Forelimb muscle (tissue), 1 donor: Measurements from ENCODE around the gene CD200. TPM values are rescaled to one million over a fixed set of nuclear protein-coding genes. Genes with fewer than 3 reads are reported as not detected.
"Not testable (repeated sequence)": the region's sequence is repeated elsewhere in the genome, so short reads cannot be mapped to it uniquely, and the experiment has no call there.

Source experiments
- DNase-seq: peaks from one replicate; pipeline ENCODE4 v3.0.0-alpha.2; 2013; ENCODE audit warnings: low read depth
- polyA plus RNA-seq: library from polyadenylated mRNA; unstranded; fragments of 120-200 nt; gene quantifications from one replicate; pipeline ENCODE4 v1.2.1, GENCODE V29; 2013; ENCODE audit not compliant: insufficient read length

Gene CD200
- polyA plus RNA-seq, 1 donor = 11.0 TPM

- no peak for DNase-seq
Observed at GRCh38 chr3:112388972-112389371, 56.0 kb downstream of the CD200 start.

DNA sequence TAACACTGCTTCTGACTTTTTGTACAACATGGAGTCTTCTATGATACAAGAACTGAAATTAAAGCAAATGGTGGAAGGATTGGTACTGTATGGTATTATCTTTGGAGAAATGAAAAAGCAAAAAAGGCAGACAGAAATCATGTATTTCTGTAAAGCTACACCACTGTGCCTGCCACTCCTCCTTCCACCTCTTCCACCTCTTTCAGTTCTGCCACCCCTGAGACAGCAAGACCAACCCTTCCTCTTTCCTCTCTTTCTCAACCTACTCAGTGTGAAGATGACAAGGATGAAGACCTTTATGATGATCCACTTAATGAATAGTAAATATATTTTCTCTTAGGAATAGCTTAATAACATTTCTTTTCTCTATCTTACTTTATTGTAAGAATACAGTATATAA is 57.0 kb downstream of the CD200 start:
- no peak for DNase-seq

GRCh38 chr3:112390783-112391641 is 58.1 kb downstream of the CD200 start:
- DNase-seq = peak; percentile 85

DNA sequence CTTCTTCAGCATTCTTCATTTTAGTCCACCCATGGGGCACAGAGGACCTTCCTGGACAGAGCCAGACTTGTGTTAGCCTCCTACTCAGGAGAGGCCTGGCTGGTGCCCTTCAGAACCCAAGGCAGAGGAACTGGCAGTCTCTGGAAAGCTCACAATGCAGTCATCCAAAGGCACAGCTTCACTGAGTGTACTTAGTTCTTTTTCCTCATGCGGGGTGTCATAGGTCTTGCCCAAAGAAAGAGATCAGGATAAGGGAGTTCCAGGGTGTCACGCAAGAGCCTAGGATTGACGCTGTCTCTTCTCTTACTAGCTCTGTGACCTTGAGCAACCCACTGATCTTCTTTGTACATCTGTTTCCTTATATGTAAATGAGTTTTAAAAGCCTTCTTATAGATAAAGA is 58.7 kb downstream of the CD200 start:
- DNase-seq = no peak

- no peak for DNase-seq
Observed at GRCh38 chr3:112392393-112393359, 59.7 kb downstream of the CD200 start.

DNA sequence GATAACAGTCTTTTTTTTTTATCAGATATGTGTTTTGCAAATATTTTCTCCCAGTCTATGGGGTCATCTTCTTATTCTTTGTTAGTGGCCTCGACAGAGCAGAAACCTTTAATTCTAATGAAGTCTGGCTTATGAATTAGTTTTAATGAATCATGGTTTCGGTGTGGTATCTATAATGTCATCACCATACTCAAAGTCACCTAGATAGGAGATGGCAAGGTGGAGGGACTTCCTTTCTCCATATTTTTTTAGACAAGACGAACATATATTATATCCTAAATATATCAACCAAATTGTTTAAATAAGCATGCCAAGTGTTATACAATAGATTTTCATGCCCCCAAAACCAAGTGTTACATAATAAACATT is 60.4 kb downstream of the CD200 start:
- DNase-seq = no peak

- no peak for DNase-seq
Observed at GRCh38 chr3:112394003-112394640, 61.2 kb downstream of the CD200 start.

- no peak for DNase-seq
Observed at GRCh38 chr3:112395181-112395895, 62.4 kb downstream of the CD200 start.

- DNase-seq = no peak
Observed at GRCh38 chr3:112395896-112396290, 62.9 kb downstream of the CD200 start.

DNA sequence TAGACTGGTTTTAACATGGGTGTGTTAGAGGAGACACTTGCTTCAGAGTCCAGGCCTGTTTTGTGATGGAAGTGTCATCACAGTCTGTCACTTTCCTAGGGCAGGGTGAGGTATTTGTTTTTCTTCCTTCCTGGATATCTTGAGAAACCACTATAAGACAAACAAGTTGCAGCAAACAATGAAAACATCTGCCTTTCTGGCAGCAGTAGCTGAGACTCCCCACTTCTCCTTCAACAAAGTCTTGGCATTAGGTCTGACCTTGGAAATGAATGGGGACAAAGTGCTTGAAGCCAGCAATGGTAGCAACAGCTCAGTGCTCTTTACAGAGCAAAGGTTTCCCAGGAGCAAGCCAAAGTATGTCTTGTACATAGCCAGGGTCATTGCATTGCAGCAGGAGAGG is 64.6 kb downstream of the CD200 start:
- DNase-seq = no peak

- DNase-seq = no peak
Observed at GRCh38 chr3:112399064-112399463, 66.1 kb downstream of the CD200 start.

DNA sequence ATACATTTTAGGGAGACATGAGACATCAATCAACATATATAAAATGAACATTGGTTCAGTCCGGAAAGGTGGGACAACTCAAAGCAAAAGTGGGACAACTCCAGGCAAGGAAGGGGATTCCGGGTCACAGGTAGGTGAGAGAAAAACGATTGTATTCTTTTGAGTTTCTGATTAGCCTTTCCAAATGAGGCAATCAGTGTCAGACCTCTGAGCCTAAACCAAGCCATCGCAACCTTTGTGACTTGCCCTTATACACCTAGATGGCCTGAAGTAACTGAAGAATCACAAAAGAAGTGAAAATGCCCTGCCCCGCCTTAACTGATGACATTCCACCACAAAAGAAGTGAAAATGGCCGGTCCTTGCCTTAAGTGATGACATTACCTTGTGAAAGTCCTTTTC is 66.6 kb downstream of the CD200 start:
- DNase-seq = not testable (repeated sequence)

- DNase-seq = not testable (repeated sequence)
Observed at GRCh38 chr3:112400317-112400716, 67.4 kb downstream of the CD200 start.

- DNase-seq = no peak
Observed at GRCh38 chr3:112401617-112402016, 68.7 kb downstream of the CD200 start.

- DNase-seq = no peak
Observed at GRCh38 chr3:112403103-112403502, 70.1 kb downstream of the CD200 start.

DNA sequence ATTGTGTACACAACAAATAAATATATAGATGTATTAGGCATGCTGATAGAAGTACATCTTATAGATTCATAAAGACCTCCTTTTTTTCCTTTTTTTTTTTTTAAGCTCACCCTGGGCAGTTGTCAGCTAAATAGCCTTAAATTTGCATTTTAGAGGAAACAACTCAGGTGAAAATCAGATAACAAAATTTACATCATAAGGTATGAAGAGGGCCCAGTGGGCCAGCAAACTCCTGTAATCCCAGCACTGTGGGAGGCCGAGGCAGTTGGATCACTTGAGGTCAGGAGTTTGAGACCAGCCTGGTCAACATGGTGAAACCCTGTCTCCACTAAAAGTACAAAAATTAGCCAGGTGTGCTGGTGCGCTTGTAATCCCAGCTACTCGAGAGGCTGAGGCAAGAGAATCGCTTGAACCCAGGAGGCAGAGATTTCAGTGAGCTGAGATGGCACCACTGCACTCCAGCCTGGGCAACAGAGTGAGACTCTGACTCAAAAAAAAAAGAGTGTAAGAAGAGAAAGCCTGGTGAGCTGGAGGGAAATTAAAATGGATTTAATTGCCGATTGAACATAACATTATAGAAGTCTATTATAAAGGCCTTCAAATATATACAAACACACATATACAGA is 72.1 kb downstream of the CD200 start:
- DNase-seq = not testable (repeated sequence)

DNA sequence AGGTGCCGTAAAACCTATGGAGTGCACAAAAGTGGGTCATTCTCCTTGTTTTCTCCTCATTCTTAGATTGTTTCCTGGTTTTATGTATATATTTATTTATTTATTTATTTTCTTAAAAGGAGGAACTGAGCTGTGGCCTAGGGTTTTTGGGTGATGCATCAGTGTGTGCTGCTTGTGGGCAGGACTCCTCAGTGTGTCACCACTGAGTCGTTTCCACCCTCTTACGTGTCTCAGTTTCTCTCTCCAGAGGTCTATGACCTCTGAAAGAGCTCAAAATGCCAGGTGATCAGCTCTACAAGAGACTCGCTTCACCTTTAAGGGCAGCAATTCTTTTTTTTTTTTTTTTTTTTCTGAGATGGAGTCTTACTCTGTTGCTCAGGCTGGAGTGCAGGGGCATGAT is 72.9 kb downstream of the CD200 start:
- DNase-seq = no peak

- DNase-seq = no peak
Observed at GRCh38 chr3:112407214-112407887, 74.4 kb downstream of the CD200 start.

GRCh38 chr3:112407888-112408702 is 75.1 kb downstream of the CD200 start:
- DNase-seq = no peak

- DNase-seq = no peak
Observed at GRCh38 chr3:112409041-112409440, 76.1 kb downstream of the CD200 start.
